Activated naive CD4-positive, alpha-beta T cell treated with anti-CD3 and anti-CD28 coated beads, Interleukin-2, amount 50 U/mL, for 72 hours (primary cell): ENCODE results near the gene IGSF11. TPM values are rescaled to one million over a fixed set of nuclear protein-coding genes. Genes with fewer than 3 reads are reported as not detected.

Source experiments
- ATAC-seq, 2 donors: fragments of 150-1000 bp; cut with Tn5 transposase; 2 replicates each; pipeline ENCODE4 v1.10.0; 2021; ENCODE audit warnings: mild to moderate bottlenecking in 2 of 2, moderate library complexity in 2 of 2
- DNase-seq, 2 donors: peaks; one replicate each; pipeline ENCODE4 v3.0.0; 2021 to 2022; ENCODE audit warnings: low spot score in 2 of 2
- H3K27ac Mint-ChIP-seq, 2 donors: one replicate each; pipeline ENCODE4 v1.8.0; 2022; ENCODE audit warnings: mild to moderate bottlenecking in 2 of 2, mixed read lengths in 2 of 2
- H3K36me3 Mint-ChIP-seq, 2 donors: one replicate each; pipeline ENCODE4 v1.8.0; 2022; ENCODE audit warnings: mixed read lengths in 2 of 2
- H3K9me3 Mint-ChIP-seq, 2 donors: one replicate each; pipeline ENCODE4 v1.8.0; 2022; ENCODE audit warnings: mixed read lengths in 2 of 2
- total RNA-seq, 2 donors: library from RNA; stranded (reverse); gene quantifications; one replicate each; pipeline ENCODE4 v1.2.3, GENCODE V29; 2022

IGSF11 gene
- total RNA-seq, 2 donors from 2014 or later, result not detected

DNA sequence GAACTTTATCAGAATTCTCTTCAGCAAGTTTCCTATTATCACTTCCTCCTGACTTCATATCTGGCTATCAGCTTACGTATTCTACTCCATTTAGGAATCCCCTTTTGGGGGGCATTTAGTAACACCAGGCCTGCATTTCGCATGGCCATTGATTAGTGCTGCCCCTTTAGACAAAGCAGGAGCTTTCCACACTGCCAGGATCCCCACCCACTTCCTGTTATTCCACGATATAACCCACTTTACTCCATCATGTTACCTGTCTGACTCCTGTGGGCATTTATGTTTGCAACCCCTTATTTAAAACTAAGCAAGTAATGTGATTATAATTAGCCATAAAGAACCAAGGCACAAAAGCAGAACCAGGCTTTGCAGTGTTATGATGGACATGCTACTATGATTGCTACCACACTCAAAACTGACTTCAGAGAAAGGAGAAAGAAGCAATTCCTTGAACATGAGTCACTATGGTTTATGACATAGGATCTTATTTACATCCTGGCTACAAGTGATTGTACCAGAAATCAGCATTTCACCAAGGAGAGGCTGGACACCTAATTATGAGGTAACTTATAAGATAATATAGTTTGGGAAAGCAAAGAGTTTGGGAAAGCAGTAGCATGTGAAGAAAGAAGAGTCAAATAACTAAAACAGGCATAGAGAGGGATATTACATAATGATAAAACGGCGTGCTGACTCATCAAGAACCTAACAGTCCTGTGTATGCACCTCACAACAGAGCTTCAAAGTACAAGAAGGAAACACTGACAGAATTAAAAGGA lies 96.3 kb downstream of the IGSF11 start:
- DNase-seq (no peak), ATAC-seq (peak; percentile 18 to 87)
- H3K9me3 Mint-ChIP-seq, result no peaks in the 10 kb centered on the region
- H3K27ac Mint-ChIP-seq, result no peak overlapping the region
- H3K36me3 Mint-ChIP-seq, result no peaks in the 10 kb centered on the region

DNA sequence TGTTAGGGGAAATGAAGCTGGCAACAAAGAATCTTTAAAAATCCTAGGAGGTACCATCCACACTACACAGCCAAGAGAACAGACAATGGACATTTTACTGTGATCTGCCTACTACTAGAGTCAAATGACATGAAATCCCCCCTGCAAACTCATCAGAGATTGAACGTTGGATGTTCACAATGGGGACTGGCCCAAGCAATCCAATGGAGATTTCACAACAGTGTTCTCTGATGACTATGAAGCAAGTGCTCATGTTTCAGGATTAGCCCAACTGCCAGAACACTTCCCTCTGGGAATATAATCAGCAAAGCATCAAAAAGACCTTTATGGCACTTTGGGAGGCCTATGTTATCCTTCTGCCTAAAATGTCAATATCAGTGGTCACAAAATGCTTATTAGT lies 97.8 kb downstream of the IGSF11 start:
- Mint-ChIP-seq H3K9me3 (no peaks in the 10 kb centered on the region), H3K36me3 (no peaks in the 10 kb centered on the region)
- ATAC-seq, result no peak

DNA sequence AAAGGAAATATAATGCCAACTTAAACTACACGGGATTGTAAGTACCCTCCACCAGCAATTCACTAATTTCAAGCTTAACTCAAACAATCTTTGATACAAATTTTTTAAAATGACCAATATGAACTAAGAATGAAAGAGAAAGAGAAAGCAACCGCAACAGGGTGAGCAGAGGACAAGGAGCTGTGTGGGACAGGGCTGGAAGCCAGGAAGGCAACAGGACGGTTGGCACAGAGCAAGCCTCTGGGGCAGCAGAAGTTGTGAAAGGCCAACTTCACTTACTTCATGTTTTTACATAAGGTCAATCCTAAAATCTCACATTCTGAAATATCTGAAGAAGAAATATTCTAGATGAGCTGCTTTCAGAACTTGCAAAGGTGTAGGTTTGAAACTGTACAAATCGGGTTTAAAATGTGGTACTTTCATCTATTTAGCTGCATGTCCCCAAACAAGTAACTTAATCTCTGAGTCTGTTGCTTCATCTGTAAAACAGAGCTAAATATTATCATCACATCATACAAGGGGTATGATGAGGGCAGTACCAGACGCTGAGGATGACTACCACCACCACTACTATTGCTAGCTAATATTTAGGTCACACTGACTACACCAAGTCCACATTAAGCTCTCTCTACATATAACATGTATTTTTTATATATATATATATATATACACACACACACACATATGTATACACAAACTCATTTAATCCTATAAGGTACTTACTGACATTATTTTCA lies 101.7 kb downstream of the IGSF11 start:
- Mint-ChIP-seq H3K9me3 (no peaks in the 10 kb centered on the region), H3K27ac (no peak overlapping the region), H3K36me3 (no peaks in the 10 kb centered on the region)
- ATAC-seq, result no peak
- DNase-seq, result no peak

More for the DNA sequence above, 97.8 kb downstream of the IGSF11 start:
- no peak for DNase-seq
- no peak overlapping the region for H3K27ac Mint-ChIP-seq

DNA sequence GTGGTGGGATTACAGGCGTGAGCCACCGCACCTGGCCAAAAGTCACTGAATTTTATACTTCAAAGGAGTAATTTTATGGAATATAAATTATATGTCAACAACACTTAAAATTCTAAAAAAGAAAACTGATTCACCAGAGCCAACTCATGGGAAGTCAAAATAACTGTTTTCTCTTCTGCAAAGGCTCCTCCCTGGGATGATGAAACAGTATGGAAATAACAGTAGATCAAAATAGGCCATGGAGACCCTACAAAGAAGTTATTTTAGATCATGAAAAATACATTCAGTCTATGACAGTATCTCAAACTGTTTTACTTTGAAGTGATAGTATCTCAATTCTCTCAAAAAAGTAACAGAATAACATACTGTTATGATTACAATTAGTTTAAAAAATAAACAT lies 102.7 kb downstream of the IGSF11 start:
- DNase-seq, result no peak
- Mint-ChIP-seq H3K9me3 (no peaks in the 10 kb centered on the region), H3K36me3 (no peaks in the 10 kb centered on the region), H3K27ac (no peak overlapping the region)
- no peak for ATAC-seq

DNA sequence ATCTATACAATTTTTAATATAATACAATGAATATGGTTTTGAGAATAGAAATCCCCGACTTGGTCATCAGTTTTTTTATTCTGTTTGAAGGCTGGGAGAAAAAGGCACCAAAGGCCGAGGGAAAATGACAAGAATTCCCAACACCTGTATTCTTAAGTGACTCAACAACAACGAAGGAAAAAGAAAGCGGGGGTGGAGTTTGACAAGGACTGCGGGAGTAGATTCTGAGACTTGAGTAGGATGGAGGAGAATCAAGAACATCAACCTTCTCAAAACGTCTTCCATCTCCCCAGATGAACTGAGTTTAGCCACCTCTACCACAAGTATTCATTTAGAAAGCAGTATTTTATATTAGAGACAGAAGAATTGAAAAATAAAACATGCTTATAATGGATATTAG lies 107.2 kb downstream of the IGSF11 start:
- Mint-ChIP-seq H3K27ac (no peak overlapping the region), H3K9me3 (no peaks in the 10 kb centered on the region), H3K36me3 (no peaks in the 10 kb centered on the region)
- DNase-seq (no peak), ATAC-seq (no peak)

DNA sequence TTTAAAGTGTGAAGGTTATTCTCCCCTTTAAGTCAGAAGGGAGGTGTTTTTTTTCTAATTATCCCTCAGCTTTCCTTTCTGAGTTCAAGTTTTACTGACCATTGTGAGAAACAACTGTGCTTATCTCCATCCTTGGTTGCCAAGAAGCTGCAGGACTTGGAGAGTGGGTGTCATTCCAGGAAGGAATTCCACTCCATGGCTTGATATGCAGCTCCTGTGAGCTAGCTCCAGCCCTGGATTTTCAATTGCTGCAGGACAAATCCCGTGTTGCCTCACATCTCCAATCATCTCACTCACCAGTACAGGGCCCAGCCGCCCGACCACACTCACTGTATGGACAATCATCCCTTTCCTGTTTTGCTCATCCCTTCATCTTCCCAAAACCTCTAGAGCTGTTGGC lies 122.5 kb downstream of the IGSF11 start:
- no peak for ATAC-seq
- Mint-ChIP-seq H3K27ac (no peak overlapping the region), H3K9me3 (no peaks in the 10 kb centered on the region)

DNA sequence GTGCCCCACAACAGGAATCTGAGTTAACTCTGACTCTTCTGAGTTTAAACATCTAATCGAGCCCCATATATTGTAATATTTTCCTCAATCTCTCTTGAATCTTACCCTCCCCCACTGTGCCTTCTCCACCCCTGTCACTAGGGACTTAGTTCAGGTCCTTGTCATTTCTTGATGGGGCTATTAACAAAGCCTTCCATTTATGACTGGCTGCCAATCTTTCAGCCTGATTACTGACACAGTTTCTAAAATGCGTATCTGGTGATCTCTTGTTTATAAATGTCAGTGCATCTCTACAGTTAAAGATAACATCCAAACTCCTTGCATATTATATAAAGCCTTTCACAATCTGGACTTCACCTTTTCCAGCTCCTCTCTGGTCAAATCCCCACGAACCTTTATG lies 124.3 kb downstream of the IGSF11 start:
- no peak overlapping the region for H3K27ac Mint-ChIP-seq
- H3K36me3 Mint-ChIP-seq, result no peaks in the 10 kb centered on the region
- no peak for ATAC-seq
- H3K9me3 Mint-ChIP-seq, result no peaks in the 10 kb centered on the region
- DNase-seq, result no peak

More for the DNA sequence above, 122.5 kb downstream of the IGSF11 start:
- no peak for DNase-seq
- no peaks in the 10 kb centered on the region for H3K36me3 Mint-ChIP-seq

DNA sequence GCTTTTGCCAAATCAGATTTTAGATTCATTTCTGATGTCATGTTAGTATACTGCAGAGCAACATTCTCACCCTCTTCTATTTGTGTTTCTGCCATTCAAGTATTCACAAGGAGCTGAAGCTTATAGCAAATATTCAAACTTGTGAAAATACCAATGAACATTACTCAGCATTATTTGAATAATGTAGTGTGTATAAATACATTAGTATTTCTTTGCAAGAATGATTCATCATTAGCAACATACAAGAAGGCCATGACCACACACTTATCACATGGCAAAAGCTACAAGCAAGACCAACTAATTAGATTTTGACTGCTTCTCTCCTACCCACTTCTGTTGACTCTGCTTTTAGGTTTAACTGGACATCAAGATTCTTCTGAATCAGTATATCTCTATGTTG lies 124.9 kb downstream of the IGSF11 start:
- no peak for ATAC-seq
- no peaks in the 10 kb centered on the region for H3K36me3 Mint-ChIP-seq
- H3K9me3 Mint-ChIP-seq, result no peaks in the 10 kb centered on the region
- no peak overlapping the region for H3K27ac Mint-ChIP-seq
- DNase-seq, result no peak

DNA sequence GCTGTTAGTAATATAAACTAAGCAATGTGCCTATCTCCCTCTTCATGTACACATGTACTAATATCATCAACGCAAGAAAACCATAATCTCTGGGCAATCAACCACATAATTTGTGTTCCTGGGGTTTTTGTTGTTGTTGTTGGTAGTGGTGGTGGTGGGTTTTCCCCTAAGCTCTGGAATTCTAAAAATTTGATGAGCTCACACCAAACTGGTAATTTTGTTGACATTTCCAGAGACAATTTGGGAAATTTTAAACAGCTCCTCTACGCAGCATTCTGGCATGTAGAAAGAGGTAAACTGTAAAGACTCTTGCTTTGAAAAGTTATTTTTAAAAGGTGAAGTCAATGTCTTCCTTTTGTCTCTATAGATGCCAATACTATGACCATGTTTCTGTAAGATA lies 126.7 kb downstream of the IGSF11 start:
- no peaks in the 10 kb centered on the region for H3K9me3 Mint-ChIP-seq
- no peak for DNase-seq
- H3K36me3 Mint-ChIP-seq, result no peaks in the 10 kb centered on the region
- ATAC-seq, result no peak
- no peak overlapping the region for H3K27ac Mint-ChIP-seq

DNA sequence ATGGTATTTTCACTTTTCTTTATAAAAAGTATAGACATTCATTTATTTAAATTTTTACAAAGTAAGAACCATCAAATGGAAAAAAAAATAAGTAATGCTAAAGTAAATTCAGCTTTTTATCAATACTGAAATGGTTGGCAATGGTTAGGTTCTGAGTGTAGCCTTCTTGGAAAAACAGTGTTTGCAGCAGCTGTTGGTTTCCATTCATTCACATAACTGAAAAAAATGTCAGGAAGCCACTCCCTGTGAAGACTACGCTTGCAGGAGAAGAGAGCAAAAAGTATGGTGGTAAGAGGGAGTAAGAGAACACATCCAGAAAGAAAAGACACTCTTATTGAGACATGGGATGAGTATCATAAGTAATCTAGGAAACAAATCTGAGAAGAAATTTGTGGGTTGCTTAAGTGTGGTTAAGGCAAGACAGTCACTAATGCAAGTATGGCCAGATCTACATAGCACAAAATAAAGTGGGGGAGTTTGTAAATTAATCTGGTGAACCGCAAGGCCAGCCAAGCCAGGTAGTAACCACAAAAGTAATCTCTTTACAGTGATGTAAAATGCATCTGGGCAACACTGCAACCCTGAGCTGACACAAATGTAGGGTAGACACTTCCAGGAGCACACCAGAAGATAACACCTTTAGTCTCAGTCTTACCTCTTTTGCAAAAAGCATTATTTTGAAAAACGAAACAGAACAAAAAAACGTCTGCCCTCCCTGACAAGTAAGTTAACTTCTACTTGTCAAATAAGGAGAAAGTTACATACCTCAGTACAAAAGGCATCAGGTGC lies 133.7 kb downstream of the IGSF11 start:
- H3K27ac Mint-ChIP-seq, result no peak overlapping the region
- DNase-seq (no peak), ATAC-seq (peak in 1 of 2 donors; percentile 43)
- no peaks in the 10 kb centered on the region for H3K36me3 Mint-ChIP-seq
- H3K9me3 Mint-ChIP-seq, result no peaks in the 10 kb centered on the region

DNA sequence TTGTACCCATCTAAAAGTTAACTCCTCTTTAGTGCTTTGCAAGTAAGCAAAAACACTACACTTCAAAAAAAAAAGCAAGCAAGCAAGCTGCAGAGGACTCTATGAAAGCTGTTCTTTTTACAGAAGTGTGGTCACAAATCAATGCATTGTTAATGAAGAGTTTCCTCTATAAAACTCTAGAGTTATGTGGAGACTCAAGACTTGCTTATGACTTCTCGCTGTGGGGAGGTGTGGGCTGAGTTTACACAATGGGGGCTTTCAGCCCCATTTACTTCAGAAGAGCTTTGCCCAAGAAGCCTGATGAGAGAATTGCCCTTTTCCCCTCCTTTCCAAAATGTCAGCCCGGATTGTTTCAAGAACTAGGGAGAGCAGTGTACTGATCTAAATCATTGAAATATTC lies 144.4 kb downstream of the IGSF11 start:
- H3K36me3 Mint-ChIP-seq, result peaks cover 0 to 5% of the 10 kb centered on the region in 2 donors
- no peak for ATAC-seq
- no peak for DNase-seq
- H3K27ac Mint-ChIP-seq, result no peak overlapping the region
- peaks cover 0 to 5% of the 10 kb centered on the region in 2 donors for H3K9me3 Mint-ChIP-seq

DNA sequence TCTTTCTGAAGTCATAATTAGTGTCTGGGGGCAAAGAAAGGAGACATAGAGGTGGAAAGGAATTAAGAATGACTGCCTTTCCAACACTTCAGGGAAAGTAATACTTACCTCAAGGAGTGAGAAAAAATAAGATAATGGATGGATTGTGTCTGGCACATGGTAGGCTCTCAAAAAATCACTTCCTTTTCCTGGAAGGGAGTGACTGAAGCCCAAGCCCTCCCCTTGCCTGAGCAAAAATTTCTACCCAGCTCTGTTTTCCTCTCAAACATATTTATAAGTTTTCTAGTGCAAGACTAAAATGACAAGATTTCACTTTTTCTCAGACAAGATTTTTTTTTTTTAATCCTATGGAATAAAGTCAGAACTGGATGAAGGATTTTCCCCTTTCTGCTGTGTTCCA lies 145.0 kb downstream of the IGSF11 start:
- Mint-ChIP-seq H3K9me3 (peaks cover 0 to 5% of the 10 kb centered on the region in 2 donors), H3K36me3 (peaks cover 0 to 5% of the 10 kb centered on the region in 2 donors), H3K27ac (no peak overlapping the region)
- no peak for DNase-seq
- no peak for ATAC-seq

DNA sequence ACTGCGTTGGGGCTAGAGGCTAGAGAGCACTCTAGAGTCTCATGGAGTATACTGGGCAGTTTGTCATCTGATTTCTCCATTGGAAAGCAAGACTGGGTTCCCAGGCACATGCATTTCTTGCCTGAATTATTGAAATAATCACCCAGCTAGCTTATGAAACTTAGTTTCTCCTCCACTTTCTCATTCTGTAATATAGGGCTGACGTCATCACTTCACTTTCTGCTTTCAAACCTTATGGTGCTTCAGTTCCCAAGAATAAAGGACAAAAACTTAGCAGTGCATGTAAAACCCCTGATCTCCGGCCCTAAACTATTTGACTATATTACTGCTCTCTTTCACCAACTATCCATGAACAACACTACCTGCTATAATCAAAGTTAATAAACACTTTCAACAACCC lies 147.9 kb downstream of the IGSF11 start:
- no peaks in the 10 kb centered on the region for H3K9me3 Mint-ChIP-seq
- no peak for ATAC-seq

DNA sequence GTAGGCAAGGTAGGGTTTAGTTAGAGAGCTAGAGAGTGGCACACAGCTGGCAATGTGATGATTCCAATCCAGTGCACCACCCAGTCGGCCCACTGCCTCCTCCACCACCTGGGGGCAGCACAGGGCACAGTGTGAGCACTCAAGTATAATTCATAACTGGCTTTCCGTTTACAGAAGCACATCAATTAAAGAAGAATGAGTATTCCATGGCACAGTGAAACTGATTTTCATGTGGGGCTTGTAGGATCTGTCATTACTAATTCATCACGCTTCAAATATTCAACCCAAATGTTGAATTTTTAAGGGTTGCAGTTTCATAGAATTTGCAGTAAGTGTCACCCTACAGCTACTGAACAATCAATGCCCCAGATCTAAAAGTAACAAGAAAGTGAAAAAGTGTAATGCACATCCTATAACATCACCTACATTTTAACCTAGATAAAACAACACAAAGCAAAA lies 149.9 kb downstream of the IGSF11 start:
- no peaks in the 10 kb centered on the region for H3K36me3 Mint-ChIP-seq
- ATAC-seq (peak; percentile 89 to 91), DNase-seq (peak in 1 of 2 donors; percentile 84)
- H3K27ac Mint-ChIP-seq, result no peak overlapping the region
- H3K9me3 Mint-ChIP-seq, result no peaks in the 10 kb centered on the region

More for the DNA sequence above, 147.9 kb downstream of the IGSF11 start:
- H3K27ac Mint-ChIP-seq, result no peak overlapping the region
- no peaks in the 10 kb centered on the region for H3K36me3 Mint-ChIP-seq
- DNase-seq, result no peak

DNA sequence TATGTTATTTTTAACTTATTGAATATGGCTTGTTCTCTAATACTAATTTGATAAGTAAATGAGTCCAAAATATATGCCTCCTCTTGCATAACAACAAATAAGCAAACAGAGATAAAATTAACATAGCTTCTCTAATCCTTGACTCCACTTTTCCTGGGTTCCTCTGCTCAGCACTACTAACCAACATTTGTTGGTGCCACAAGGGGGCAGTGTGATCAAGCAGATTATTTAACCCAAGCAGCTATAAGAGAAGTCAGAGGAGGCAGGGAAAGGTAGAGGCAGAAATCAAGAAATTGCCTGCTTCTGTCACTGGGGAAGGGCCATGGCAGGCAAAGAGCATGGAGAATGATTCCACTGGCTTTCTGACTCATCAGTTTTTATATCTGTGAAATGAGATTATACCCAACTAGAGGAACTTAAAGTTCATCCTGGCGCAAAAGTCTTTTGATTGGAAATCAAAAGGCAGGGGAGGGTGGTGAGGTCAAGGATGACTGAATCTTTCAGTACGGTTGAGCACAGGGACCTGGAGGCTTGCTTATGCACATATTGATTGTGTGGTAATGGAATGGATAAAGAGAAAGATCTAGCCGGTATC lies 152.2 kb downstream of the IGSF11 start:
- no peaks in the 10 kb centered on the region for H3K9me3 Mint-ChIP-seq
- DNase-seq (peak in 1 of 2 donors; percentile 64), ATAC-seq (peak; percentile 72 to 76)
- no peaks in the 10 kb centered on the region for H3K36me3 Mint-ChIP-seq
- H3K27ac Mint-ChIP-seq, result no peak overlapping the region

DNA sequence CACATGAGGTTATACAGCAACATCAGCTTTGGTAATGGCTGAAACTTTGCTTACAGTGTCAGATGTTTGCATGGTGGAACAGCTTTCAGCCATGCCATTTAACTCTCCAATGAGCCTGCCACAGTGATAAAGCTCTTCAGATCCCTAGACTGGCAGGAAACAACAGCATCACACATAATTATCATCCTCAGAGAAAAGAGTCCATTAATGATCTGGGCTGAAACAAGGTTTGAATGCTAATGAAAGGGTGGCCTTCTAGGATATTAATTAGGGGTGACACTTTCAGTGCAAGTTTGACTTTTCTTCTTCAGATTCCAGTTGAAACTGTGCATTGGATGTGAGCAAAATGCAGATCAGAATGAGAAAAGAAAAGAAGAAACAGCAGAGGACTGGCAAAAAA lies 166.6 kb downstream of the IGSF11 start:
- Mint-ChIP-seq H3K27ac (no peak overlapping the region), H3K36me3 (peaks cover 16 to 21% of the 10 kb centered on the region in 2 donors), H3K9me3 (peaks cover 11 to 19% of the 10 kb centered on the region in 2 donors)
- DNase-seq (no peak), ATAC-seq (no peak)
